Mesothelial cell of epicardium (in vitro differentiated cells): Measurements from ENCODE around the gene CCDC93. TPM values are rescaled to one million over a fixed set of nuclear protein-coding genes. Genes with fewer than 3 reads are reported as not detected.

Experiments used
- DNase-seq, 2 experiments: peaks; one replicate each; pipeline ENCODE4 v3.0.0; 2021; ENCODE audit warnings: low spot score in 2 of 2; ENCODE audit not compliant: unreplicated experiment in 2 of 2
- H3K27ac Mint-ChIP-seq: 2 replicates; pipeline ENCODE4 v1.8.0; 2021; ENCODE audit warnings: mixed read lengths
- H3K27me3 Mint-ChIP-seq: 2 replicates; pipeline ENCODE4 v1.8.0; 2021; ENCODE audit warnings: low read depth, mixed read lengths
- H3K36me3 Mint-ChIP-seq: 2 replicates; pipeline ENCODE4 v1.8.0; 2021; ENCODE audit warnings: mixed read lengths
- H3K4me1 Mint-ChIP-seq: 2 replicates; pipeline ENCODE4 v1.8.0; 2021; ENCODE audit warnings: mixed read lengths
- H3K4me3 Mint-ChIP-seq: 2 replicates; pipeline ENCODE4 v1.8.0; 2021; ENCODE audit warnings: mild to moderate bottlenecking, moderate library complexity, mixed read lengths
- H3K9me3 Mint-ChIP-seq: 2 replicates; pipeline ENCODE4 v1.8.0; 2021; ENCODE audit warnings: mixed read lengths
- CTCF ChIP-seq: fragments of 200-600 bp; sonication (generic); IDR thresholded peaks from one replicate; pipeline ENCODE4 v1.5.0; 2021; ENCODE audit warnings: antibody characterized with exemption; ENCODE audit not compliant: unreplicated experiment
- total RNA-seq: library from RNA; stranded (reverse); gene quantifications from 3 replicates; pipeline ENCODE4 v1.2.1, GENCODE V29; 2021

CCDC93 gene
- total RNA-seq, 1 donor from 2014 or later: 46.9 TPM

GRCh38 chr2:118053681-118054080, 39.8 kb upstream of the CCDC93 start:
- H3K4me1 Mint-ChIP-seq: peaks cover 22% of the 10 kb centered on the region
- peaks cover 75% of the 10 kb centered on the region for H3K27me3 Mint-ChIP-seq
- no peak for TF ChIP-seq CTCF
- no peak for DNase-seq
- no peaks in the 10 kb centered on the region for H3K9me3 Mint-ChIP-seq
- no peak overlapping the region for H3K4me3 Mint-ChIP-seq
- no peak overlapping the region for H3K27ac Mint-ChIP-seq
- H3K36me3 Mint-ChIP-seq: no peaks in the 10 kb centered on the region

- Mint-ChIP-seq H3K4me3 (no peak overlapping the region), H3K36me3 (no peaks in the 10 kb centered on the region), H3K27me3 (peaks cover 72% of the 10 kb centered on the region), H3K27ac (no peak overlapping the region), H3K4me1 (peaks cover 26% of the 10 kb centered on the region), H3K9me3 (no peaks in the 10 kb centered on the region)
- no peak for TF ChIP-seq CTCF
- DNase-seq: no peak
Measured at GRCh38 chr2:118052474-118052873, 38.6 kb upstream of the CCDC93 start.

GRCh38 chr2:118051826-118052358, 38.0 kb upstream of the CCDC93 start:
- peaks cover 31% of the 10 kb centered on the region for H3K4me1 Mint-ChIP-seq
- H3K4me3 Mint-ChIP-seq: no peak overlapping the region
- no peak for TF ChIP-seq CTCF
- no peaks in the 10 kb centered on the region for H3K9me3 Mint-ChIP-seq
- no peak for DNase-seq
- no peak overlapping the region for H3K27ac Mint-ChIP-seq
- H3K36me3 Mint-ChIP-seq: no peaks in the 10 kb centered on the region
- H3K27me3 Mint-ChIP-seq: peaks cover 67% of the 10 kb centered on the region

- DNase-seq: no peak
- Mint-ChIP-seq H3K27me3 (peaks cover 58% of the 10 kb centered on the region), H3K27ac (no peak overlapping the region), H3K36me3 (no peaks in the 10 kb centered on the region), H3K9me3 (no peaks in the 10 kb centered on the region), H3K4me3 (no peak overlapping the region), H3K4me1 (peaks cover 31% of the 10 kb centered on the region)
- no peak for TF ChIP-seq CTCF
Measured at GRCh38 chr2:118050974-118051373, 37.1 kb upstream of the CCDC93 start.

GRCh38 chr2:118050386-118050785, 36.5 kb upstream of the CCDC93 start:
- Mint-ChIP-seq H3K27me3 (peaks cover 54% of the 10 kb centered on the region), H3K9me3 (no peaks in the 10 kb centered on the region), H3K36me3 (no peaks in the 10 kb centered on the region), H3K4me1 (peaks cover 31% of the 10 kb centered on the region), H3K27ac (peak overlapping the region; percentile 2), H3K4me3 (no peak overlapping the region)
- DNase-seq: no peak
- TF ChIP-seq CTCF: no peak

GRCh38 chr2:118049816-118050140, 35.9 kb upstream of the CCDC93 start:
- Mint-ChIP-seq H3K27ac (no peak overlapping the region), H3K4me1 (peaks cover 31% of the 10 kb centered on the region), H3K36me3 (no peaks in the 10 kb centered on the region), H3K4me3 (no peak overlapping the region), H3K27me3 (peaks cover 54% of the 10 kb centered on the region), H3K9me3 (no peaks in the 10 kb centered on the region)
- no peak for TF ChIP-seq CTCF
- DNase-seq: no peak
